Measurements from ENCODE around the gene SCD. TPM values are rescaled to one million over a fixed set of nuclear protein-coding genes. Genes with fewer than 3 reads are reported as not detected.
A peak's percentile ranks its signal among the peaks of the same experiment; 100 is the strongest.

The SCD gene
- total RNA-seq, 1 experiment from 2014 or later, result 652 TPM

DNA sequence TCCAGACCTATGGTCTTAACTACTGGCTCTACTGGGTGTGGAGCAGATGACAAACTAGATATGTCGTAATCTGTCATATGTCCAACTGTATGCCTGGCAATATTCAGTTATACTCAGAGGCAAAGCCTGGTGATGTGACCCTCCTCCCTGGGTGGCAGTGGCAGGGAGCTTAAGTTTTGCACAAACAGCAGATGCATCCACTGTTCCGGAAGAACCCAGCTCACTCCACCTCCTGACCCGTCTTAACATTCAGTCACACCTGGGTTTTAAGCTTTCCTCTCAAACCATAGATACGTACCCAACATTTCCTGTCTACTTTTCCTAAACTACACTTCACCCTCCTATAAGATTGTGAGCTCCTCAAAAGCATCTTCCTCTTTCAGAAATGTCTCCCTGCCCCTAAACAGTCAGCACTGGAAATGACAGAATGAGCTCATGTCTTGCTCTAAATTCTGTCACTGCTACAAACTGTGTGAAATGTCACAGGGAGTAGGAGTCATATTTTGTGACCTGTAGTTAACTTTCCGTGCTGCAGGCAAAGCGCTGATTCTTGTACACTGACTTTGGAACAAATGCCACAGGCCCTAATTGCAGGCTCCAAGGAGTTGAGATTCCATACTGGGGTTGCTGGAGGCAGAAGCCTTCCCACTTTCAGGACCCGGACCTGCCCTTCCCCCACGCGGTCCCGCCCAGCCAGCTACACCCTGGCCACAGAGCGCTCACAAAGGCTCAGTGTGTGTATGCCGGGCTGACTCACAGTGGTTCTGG lies 23.9 kb downstream of the SCD start:
- CTCF ChIA-PET, result interaction anchor here (0.8 to 2.3 kb wide), 7 partner anchors 10 to 525 kb away, joined by 3 to 14 read pairs (median 4); partner anchors contain the start of gene SCD
- no peaks in the 10 kb centered on the region for H3K27me3 ChIP-seq (ENCODE audit: insufficient read depth, low read length)
- intact Hi-C loops (cut with micrococcal nuclease), result no loop called here
- TF ChIP-seq REST (IDR thresholded peaks at IDR 0.05; ENCODE audit: low read depth), result no peak
- TF ChIP-seq EZH2phosphoT487 (IDR thresholded peaks at IDR 0.05; ENCODE audit: borderline replicate concordance), result no peak
- TF ChIP-seq POLR2AphosphoS5 (IDR thresholded peaks at IDR 0.05; ENCODE audit: low read depth, low read length), result peak; percentile 92
- peak; percentile 82 for TF ChIP-seq ZBTB33 (IDR thresholded peaks at IDR 0.05; ENCODE audit: extremely low read depth, insufficient replicate concordance, low read length)
- TF ChIP-seq EGR1 (IDR thresholded peaks at IDR 0.05; ENCODE audit: low read depth), result no peak
- no peak for TF ChIP-seq ZNF274 (IDR thresholded peaks at IDR 0.05; ENCODE audit: low read depth, low read length)
- no peak for TF ChIP-seq FOSL1 (IDR thresholded peaks at IDR 0.05; ENCODE audit: low read depth)
- peak; percentile 88 for TF ChIP-seq TCF7L2 (IDR thresholded peaks at IDR 0.05; ENCODE audit: borderline replicate concordance, extremely low read depth, insufficient read depth, insufficient read length)
- TF ChIP-seq YY1 (IDR thresholded peaks at IDR 0.05; ENCODE audit: extremely low read depth, insufficient replicate concordance, low read depth, low read length), result peak; percentile 82
- TF ChIP-seq, protein P1, sequence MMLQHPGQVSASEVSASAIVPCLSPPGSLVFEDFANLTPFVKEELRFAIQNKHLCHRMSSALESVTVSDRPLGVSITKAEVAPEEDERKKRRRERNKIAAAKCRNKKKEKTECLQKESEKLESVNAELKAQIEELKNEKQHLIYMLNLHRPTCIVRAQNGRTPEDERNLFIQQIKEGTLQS (IDR thresholded peaks at IDR 0.05), result no peak
- TF ChIP-seq EZH2 (IDR thresholded peaks at IDR 0.05), result no peak
- no peak for TF ChIP-seq ELF1 (IDR thresholded peaks at IDR 0.05; ENCODE audit: borderline replicate concordance, low read depth)
- no peak for TF ChIP-seq CBX3 (IDR thresholded peaks at IDR 0.05; ENCODE audit: low read depth)
- peak; percentile 12; the same call in 1 of the 2 replicates for TF ChIP-seq ZFX (IDR thresholded peaks at IDR 0.05)
- TF ChIP-seq SRF (IDR thresholded peaks at IDR 0.05; ENCODE audit: low read depth), result no peak
- TF ChIP-seq SP1 (IDR thresholded peaks at IDR 0.05; ENCODE audit: low read depth), result no peak
- no peak for TF ChIP-seq CTCF (IDR thresholded peaks at IDR 0.05 in 2 of 3, conservative IDR thresholded peaks at IDR 0.05 in 1 of 3; ENCODE audit: borderline replicate concordance in 1 of 3, insufficient read depth in 1 of 3, low read depth in 2 of 3, low read length in 2 of 3)

More for the DNA sequence above, 23.9 kb downstream of the SCD start:
- Histone ChIP-seq H3K4me3 (replicated peaks in 1 of 2; ENCODE audit: low read depth in 1 of 2, low read length in 2 of 2) (peak overlapping the region; percentile 23 to 46), H3K9me2 (ENCODE audit: insufficient read depth) (no peaks in the 10 kb centered on the region), H4K20me1 (ENCODE audit: insufficient read depth) (no peaks in the 10 kb centered on the region), H3K9ac (ENCODE audit: low read length) (peak overlapping the region; percentile 66), H2AFZ (ENCODE audit: low read depth, low read length, poor library complexity, severe bottlenecking) (peak overlapping the region; percentile 3), H3K4me1 (ENCODE audit: control insufficient read depth in 1 of 2, insufficient read depth in 2 of 2, low read length in 2 of 2) (peaks cover 82 to 91% of the 10 kb centered on the region in 2 experiments), H3K9me3 (ENCODE audit: control insufficient read depth in 1 of 2, insufficient read depth in 1 of 2, low read depth in 1 of 2, low read length in 2 of 2) (no peaks in the 10 kb centered on the region), H3K27ac (ENCODE audit: low read depth, low read length) (peak overlapping the region; percentile 99), H3K36me3 (ENCODE audit: control insufficient read depth in 1 of 2, insufficient read depth in 2 of 2, low read length in 2 of 2) (no peaks in the 10 kb centered on the region), H3K4me2 (ENCODE audit: low read length) (peak overlapping the region; percentile 79), H3K79me2 (ENCODE audit: insufficient read depth, low read length) (peaks cover 17% of the 10 kb centered on the region)
- ATAC-seq (peak; percentile 70), DNase-seq (ENCODE audit: low read depth, low spot score) (peak; percentile 93)
- BruUV-seq (replicated peaks), result no TSS peak
- RAD21 ChIA-PET (ENCODE audit: low non-redundant PET in 1 of 2, low total read pairs in 2 of 2, uncharacterized antibody in 2 of 2, unreplicated experiment in 2 of 2), result interaction anchor here (1.0 to 2.3 kb wide), 5 partner anchors 24 to 63 kb away, joined by 3 to 16 read pairs (median 4); partner anchors contain the start of gene SCD (in 2 of the 2)
- POLR2A ChIA-PET, result interaction anchor here (0.9 to 3.9 kb wide), 10 partner anchors 9 to 61 kb away, joined by 3 to 42 read pairs (median 5); partner anchors contain the start of gene SCD
